Activated CD4-positive, alpha-beta memory T cell treated with anti-CD3 and anti-CD28 coated beads, Interleukin-2, amount 10 ng/mL, durations not matched to agents 7 days and 5 days (primary cell): ENCODE measurements around the gene FHDC1. TPM values are rescaled to one million over a fixed set of nuclear protein-coding genes. Genes with fewer than 3 reads are reported as not detected.

Source experiments
- CTCF ChIA-PET: fragments of 350-600 bp; sonication (Branson Sonifier 250); formaldehyde crosslinking; loops from one replicate; lab custom pipeline; 2021; ENCODE audit warnings: antibody characterized with exemption, inconsistent platforms; lab: Charles Lee
- POLR2A ChIA-PET: fragments of 350-600 bp; sonication (Branson Sonifier 250); formaldehyde crosslinking; loops from one replicate; lab custom pipeline; 2021; ENCODE audit warnings: antibody characterized with exemption; lab: Charles Lee
- DNase-seq: peaks from one replicate; pipeline ENCODE4 v3.0.0-alpha.2; 2020
- H3K27ac Mint-ChIP-seq: one replicate; pipeline ENCODE4 v1.8.0; 2021; ENCODE audit warnings: mild to moderate bottlenecking, mixed read lengths
- H3K27me3 Mint-ChIP-seq: one replicate; pipeline ENCODE4 v1.8.0; 2021; ENCODE audit warnings: mixed read lengths
- H3K36me3 Mint-ChIP-seq: one replicate; pipeline ENCODE4 v1.8.0; 2021; ENCODE audit warnings: low read depth, mixed read lengths
- H3K4me1 Mint-ChIP-seq: one replicate; pipeline ENCODE4 v1.8.0; 2021; ENCODE audit warnings: mixed read lengths
- H3K4me3 Mint-ChIP-seq: one replicate; pipeline ENCODE4 v1.8.0; 2021; ENCODE audit warnings: mild to moderate bottlenecking, mixed read lengths
- H3K9me3 Mint-ChIP-seq: one replicate; pipeline ENCODE4 v1.8.0; 2021; ENCODE audit warnings: mixed read lengths
- total RNA-seq, 2 experiments: library from RNA; stranded (reverse); gene quantifications; one replicate each; pipeline ENCODE4 v1.2.3, GENCODE V29; 2021

The FHDC1 gene
- total RNA-seq, 2 experiments from 2014 or later = 0.05 to 0.15 TPM

DNA sequence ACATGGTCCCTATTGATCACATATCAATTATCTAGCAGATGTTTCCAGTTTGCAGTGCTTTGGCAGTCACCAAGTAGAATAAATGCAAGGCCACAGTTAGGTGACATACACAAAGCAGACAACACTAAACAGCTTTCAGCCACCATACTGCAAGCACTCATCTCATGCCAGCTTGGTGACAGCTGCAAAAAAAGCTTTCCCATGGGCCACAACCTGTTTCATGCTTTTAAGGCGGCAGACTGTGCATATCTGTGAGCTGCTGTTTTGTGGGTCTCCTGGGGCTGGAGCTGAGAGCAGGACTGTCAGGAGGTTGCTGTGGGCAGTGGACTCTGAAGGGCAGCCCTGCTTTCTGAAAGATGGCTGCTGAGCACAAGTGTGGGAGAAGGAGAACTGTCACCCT is 82.6 kb downstream of the FHDC1 start:
- ChIA-PET CTCF (no interaction called here), POLR2A (no interaction called here)
- H3K9me3 Mint-ChIP-seq = no peaks in the 10 kb centered on the region
- no peak overlapping the region for H3K4me3 Mint-ChIP-seq
- DNase-seq = no peak
- H3K27ac Mint-ChIP-seq = no peak overlapping the region
- peaks cover 2% of the 10 kb centered on the region for H3K27me3 Mint-ChIP-seq
- no peaks in the 10 kb centered on the region for H3K4me1 Mint-ChIP-seq
- H3K36me3 Mint-ChIP-seq = no peaks in the 10 kb centered on the region

- no peak for DNase-seq
- Mint-ChIP-seq H3K36me3 (no peaks in the 10 kb centered on the region), H3K27ac (no peak overlapping the region), H3K4me3 (no peak overlapping the region), H3K9me3 (no peaks in the 10 kb centered on the region), H3K27me3 (peaks cover 7% of the 10 kb centered on the region), H3K4me1 (no peaks in the 10 kb centered on the region)
- ChIA-PET CTCF (no interaction called here), POLR2A (no interaction called here)
Observed at GRCh38 chr4:153019906-153020305, 83.8 kb downstream of the FHDC1 start.

DNA sequence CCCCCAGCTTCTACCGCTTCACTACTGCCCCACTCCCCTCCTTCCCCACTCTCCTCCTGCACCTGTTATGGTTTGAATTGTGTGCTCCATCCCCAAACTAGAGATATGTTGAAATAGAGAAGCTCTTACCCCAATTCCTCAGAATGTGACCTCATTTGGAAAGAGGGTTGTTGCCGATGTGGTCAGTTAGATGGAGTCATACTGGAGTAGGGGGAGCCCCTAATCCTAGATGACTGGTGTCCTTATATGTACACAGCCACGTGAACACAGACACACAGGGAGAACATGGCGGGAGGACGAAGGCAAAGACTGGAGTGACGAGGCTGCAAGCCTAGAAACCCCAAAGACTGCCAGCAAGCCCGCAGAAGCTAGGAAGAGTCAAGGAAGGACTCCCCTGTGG is 84.3 kb downstream of the FHDC1 start:
- POLR2A ChIA-PET = no interaction called here
- H3K4me1 Mint-ChIP-seq = no peaks in the 10 kb centered on the region
- CTCF ChIA-PET = no interaction called here
- H3K9me3 Mint-ChIP-seq = no peaks in the 10 kb centered on the region
- H3K27ac Mint-ChIP-seq = no peak overlapping the region
- H3K27me3 Mint-ChIP-seq = peaks cover 7% of the 10 kb centered on the region
- H3K4me3 Mint-ChIP-seq = no peak overlapping the region
- no peak for DNase-seq
- H3K36me3 Mint-ChIP-seq = no peaks in the 10 kb centered on the region

GRCh38 chr4:153021276-153021675 is 85.2 kb downstream of the FHDC1 start:
- POLR2A ChIA-PET = no interaction called here
- CTCF ChIA-PET = no interaction called here

DNA sequence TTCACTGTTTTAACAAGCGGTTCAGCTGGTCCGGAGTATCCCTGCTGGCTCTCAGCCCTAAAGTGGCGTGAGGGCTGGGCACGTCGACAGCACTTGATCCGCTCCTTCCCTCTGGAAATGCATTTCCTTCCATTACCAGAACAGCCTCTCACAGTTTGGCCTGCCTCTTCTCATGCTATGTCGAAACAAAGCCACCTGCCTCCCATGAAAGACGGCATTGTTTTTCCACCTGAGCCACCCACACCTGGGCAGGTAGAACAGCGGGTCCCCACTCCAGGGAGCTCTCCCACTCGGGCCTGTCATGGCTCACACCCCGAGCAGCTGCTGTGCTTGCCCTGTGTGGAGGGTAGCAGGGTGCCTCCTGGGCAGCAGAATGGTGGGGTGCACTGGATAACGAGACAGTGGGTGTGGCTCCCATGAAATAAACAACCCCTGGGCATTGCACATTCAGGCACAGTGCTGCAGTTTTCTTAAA is 86.2 kb downstream of the FHDC1 start:
- CTCF ChIA-PET = no interaction called here
- Mint-ChIP-seq H3K4me1 (no peaks in the 10 kb centered on the region), H3K27me3 (peaks cover 5% of the 10 kb centered on the region), H3K27ac (no peak overlapping the region), H3K36me3 (no peaks in the 10 kb centered on the region), H3K9me3 (no peaks in the 10 kb centered on the region), H3K4me3 (no peak overlapping the region)
- POLR2A ChIA-PET = no interaction called here
- DNase-seq = no peak

More at GRCh38 chr4:153021276-153021675, 85.2 kb downstream of the FHDC1 start:
- Mint-ChIP-seq H3K27ac (no peak overlapping the region), H3K27me3 (peaks cover 5% of the 10 kb centered on the region), H3K36me3 (no peaks in the 10 kb centered on the region), H3K9me3 (no peaks in the 10 kb centered on the region), H3K4me1 (no peaks in the 10 kb centered on the region), H3K4me3 (no peak overlapping the region)
- no peak for DNase-seq

GRCh38 chr4:153023139-153023538 is 87.0 kb downstream of the FHDC1 start:
- POLR2A ChIA-PET = no interaction called here
- no peak overlapping the region for H3K27ac Mint-ChIP-seq
- no peaks in the 10 kb centered on the region for H3K36me3 Mint-ChIP-seq
- no peaks in the 10 kb centered on the region for H3K4me1 Mint-ChIP-seq
- peaks cover 5% of the 10 kb centered on the region for H3K27me3 Mint-ChIP-seq
- H3K4me3 Mint-ChIP-seq = no peak overlapping the region
- DNase-seq = no peak
- CTCF ChIA-PET = no interaction called here
- no peaks in the 10 kb centered on the region for H3K9me3 Mint-ChIP-seq

- ChIA-PET POLR2A (no interaction called here), CTCF (no interaction called here)
- Mint-ChIP-seq H3K36me3 (no peaks in the 10 kb centered on the region), H3K9me3 (peaks cover under 1% of the 10 kb centered on the region), H3K4me1 (no peaks in the 10 kb centered on the region), H3K4me3 (no peak overlapping the region), H3K27me3 (peaks cover 5% of the 10 kb centered on the region), H3K27ac (no peak overlapping the region)
- no peak for DNase-seq
Observed at GRCh38 chr4:153023692-153024394, 87.7 kb downstream of the FHDC1 start.

GRCh38 chr4:153024466-153024865 is 88.3 kb downstream of the FHDC1 start:
- Mint-ChIP-seq H3K27ac (no peak overlapping the region), H3K4me1 (no peaks in the 10 kb centered on the region), H3K36me3 (no peaks in the 10 kb centered on the region), H3K4me3 (no peak overlapping the region), H3K9me3 (peaks cover 7% of the 10 kb centered on the region), H3K27me3 (peaks cover 7% of the 10 kb centered on the region)
- DNase-seq = no peak
- POLR2A ChIA-PET = no interaction called here
- CTCF ChIA-PET = no interaction called here

- ChIA-PET CTCF (no interaction called here), POLR2A (no interaction called here)
- Mint-ChIP-seq H3K27me3 (peaks cover 10% of the 10 kb centered on the region), H3K4me3 (no peak overlapping the region), H3K27ac (no peak overlapping the region), H3K9me3 (peaks cover 12% of the 10 kb centered on the region), H3K4me1 (no peaks in the 10 kb centered on the region), H3K36me3 (no peaks in the 10 kb centered on the region)
- DNase-seq = no peak
Observed at GRCh38 chr4:153025406-153025805, 89.3 kb downstream of the FHDC1 start.

- Mint-ChIP-seq H3K36me3 (no peaks in the 10 kb centered on the region), H3K4me3 (no peak overlapping the region), H3K4me1 (no peaks in the 10 kb centered on the region), H3K9me3 (peaks cover 13% of the 10 kb centered on the region), H3K27me3 (peaks cover 10% of the 10 kb centered on the region), H3K27ac (no peak overlapping the region)
- no peak for DNase-seq
- CTCF ChIA-PET = no interaction called here
- POLR2A ChIA-PET = no interaction called here
Observed at GRCh38 chr4:153026591-153027346, 90.6 kb downstream of the FHDC1 start.

DNA sequence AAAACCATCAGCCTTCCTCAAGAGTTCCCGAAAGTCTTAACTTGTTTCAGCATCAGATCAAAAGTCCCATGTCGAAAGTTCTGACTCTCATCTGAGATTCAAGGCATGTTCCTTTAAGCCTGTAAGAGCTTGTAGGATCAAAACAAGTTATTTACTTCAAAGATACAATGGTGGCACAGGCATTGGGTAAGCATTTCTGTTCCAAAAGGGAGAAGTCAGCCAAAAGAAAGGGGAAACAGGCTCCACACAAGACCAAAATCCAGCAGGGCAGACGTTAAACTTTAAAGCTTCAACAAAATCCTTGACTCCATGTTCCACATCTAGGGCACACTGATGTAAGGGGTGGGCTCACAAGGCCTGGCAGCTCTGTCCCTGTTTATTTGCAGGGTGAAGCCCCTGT is 91.7 kb downstream of the FHDC1 start:
- peaks cover 13% of the 10 kb centered on the region for H3K9me3 Mint-ChIP-seq
- ChIA-PET CTCF (no interaction called here), POLR2A (no interaction called here)
- H3K36me3 Mint-ChIP-seq = no peaks in the 10 kb centered on the region
- no peak for DNase-seq
- H3K27ac Mint-ChIP-seq = no peak overlapping the region
- no peaks in the 10 kb centered on the region for H3K4me1 Mint-ChIP-seq
- H3K4me3 Mint-ChIP-seq = no peak overlapping the region
- H3K27me3 Mint-ChIP-seq = peaks cover 10% of the 10 kb centered on the region

DNA sequence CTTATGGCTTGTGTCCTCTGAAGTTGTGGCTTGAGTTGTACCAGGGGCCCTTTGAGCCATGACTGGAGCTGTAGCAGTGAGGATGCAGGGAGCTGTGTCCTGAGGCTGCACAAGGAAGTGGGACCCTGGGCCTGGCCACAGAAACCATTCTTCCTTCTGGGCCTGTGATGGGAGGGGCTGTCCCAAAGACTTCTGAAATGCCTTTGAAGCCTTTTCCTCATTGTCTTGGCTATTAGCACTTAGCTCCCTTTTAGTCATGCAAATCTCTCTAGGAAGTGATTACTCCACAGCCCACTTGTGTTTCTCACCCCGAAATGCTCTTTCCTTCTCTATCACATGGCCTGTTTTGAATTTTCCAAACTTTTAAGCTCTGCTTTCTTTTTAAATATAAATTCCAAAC is 92.4 kb downstream of the FHDC1 start:
- Mint-ChIP-seq H3K36me3 (no peaks in the 10 kb centered on the region), H3K27ac (no peak overlapping the region), H3K9me3 (peaks cover 13% of the 10 kb centered on the region), H3K27me3 (peaks cover 10% of the 10 kb centered on the region), H3K4me1 (no peaks in the 10 kb centered on the region), H3K4me3 (no peak overlapping the region)
- no peak for DNase-seq
- ChIA-PET CTCF (no interaction called here), POLR2A (no interaction called here)
